ENCODE data around the gene SH3PXD2B. TPM values are rescaled to one million over a fixed set of nuclear protein-coding genes. Genes with fewer than 3 reads are reported as not detected.
A peak's percentile ranks its signal among the peaks of the same experiment; 100 is the strongest.

SH3PXD2B gene
- total RNA-seq, 1 donor from 2014 or later, result 52.3 TPM

- TF ChIP-seq, protein P1, sequence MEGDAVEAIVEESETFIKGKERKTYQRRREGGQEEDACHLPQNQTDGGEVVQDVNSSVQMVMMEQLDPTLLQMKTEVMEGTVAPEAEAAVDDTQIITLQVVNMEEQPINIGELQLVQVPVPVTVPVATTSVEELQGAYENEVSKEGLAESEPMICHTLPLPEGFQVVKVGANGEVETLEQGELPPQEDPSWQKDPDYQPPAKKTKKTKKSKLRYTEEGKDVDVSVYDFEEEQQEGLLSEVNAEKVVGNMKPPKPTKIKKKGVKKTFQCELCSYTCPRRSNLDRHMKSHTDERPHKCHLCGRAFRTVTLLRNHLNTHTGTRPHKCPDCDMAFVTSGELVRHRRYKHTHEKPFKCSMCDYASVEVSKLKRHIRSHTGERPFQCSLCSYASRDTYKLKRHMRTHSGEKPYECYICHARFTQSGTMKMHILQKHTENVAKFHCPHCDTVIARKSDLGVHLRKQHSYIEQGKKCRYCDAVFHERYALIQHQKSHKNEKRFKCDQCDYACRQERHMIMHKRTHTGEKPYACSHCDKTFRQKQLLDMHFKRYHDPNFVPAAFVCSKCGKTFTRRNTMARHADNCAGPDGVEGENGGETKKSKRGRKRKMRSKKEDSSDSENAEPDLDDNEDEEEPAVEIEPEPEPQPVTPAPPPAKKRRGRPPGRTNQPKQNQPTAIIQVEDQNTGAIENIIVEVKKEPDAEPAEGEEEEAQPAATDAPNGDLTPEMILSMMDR (conservative IDR thresholded peaks at IDR 0.05), result no peak
- H3K4me1 Mint-ChIP-seq (ENCODE audit: unreplicated experiment), result peaks cover 57% of the 10 kb centered on the region
- no peak for DNase-seq (ENCODE audit: extremely low spot score, unreplicated experiment)
- H3K27ac Mint-ChIP-seq, result no peak overlapping the region
- H3K4me3 Mint-ChIP-seq, result no peak overlapping the region
- no peaks in the 10 kb centered on the region for H3K27me3 Mint-ChIP-seq
- H3K36me3 Mint-ChIP-seq, result peaks cover 29% of the 10 kb centered on the region
- no peaks in the 10 kb centered on the region for H3K9me3 Mint-ChIP-seq
These were observed 32.1 kb downstream of the SH3PXD2B start for GRCh38 chr5:172422255-172422654.

DNA sequence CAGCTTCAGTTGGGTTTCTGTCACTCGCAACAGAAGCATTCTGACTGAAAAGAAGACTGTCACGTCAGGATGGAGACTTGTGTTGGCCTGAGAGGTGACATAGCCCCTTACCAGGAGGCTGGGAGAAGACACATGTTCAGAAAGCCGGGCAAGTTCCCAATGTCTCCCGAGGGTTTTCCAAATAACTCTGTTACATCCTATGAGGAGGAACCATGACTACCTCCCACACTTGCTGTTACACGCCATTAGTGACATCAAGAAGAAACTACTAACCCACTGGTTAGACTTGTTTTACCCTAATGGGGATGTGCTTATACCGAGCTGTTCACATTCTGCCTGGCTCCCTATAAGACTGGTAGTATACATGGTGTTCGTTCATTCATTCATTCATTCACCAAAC is 33.3 kb downstream of the SH3PXD2B start:
- peaks cover 25% of the 10 kb centered on the region for H3K36me3 Mint-ChIP-seq
- H3K4me1 Mint-ChIP-seq (ENCODE audit: unreplicated experiment), result peaks cover 48% of the 10 kb centered on the region
- DNase-seq (ENCODE audit: extremely low spot score, unreplicated experiment), result no peak
- H3K27me3 Mint-ChIP-seq, result no peaks in the 10 kb centered on the region
- no peak overlapping the region for H3K27ac Mint-ChIP-seq
- TF ChIP-seq, protein P1 (conservative IDR thresholded peaks at IDR 0.05), result no peak
- H3K9me3 Mint-ChIP-seq, result no peaks in the 10 kb centered on the region
- no peak overlapping the region for H3K4me3 Mint-ChIP-seq

- H3K36me3 Mint-ChIP-seq, result peaks cover 25% of the 10 kb centered on the region
- no peaks in the 10 kb centered on the region for H3K9me3 Mint-ChIP-seq
- peaks cover 42% of the 10 kb centered on the region for H3K4me1 Mint-ChIP-seq (ENCODE audit: unreplicated experiment)
- TF ChIP-seq, protein P1 (conservative IDR thresholded peaks at IDR 0.05), result no peak
- no peaks in the 10 kb centered on the region for H3K27me3 Mint-ChIP-seq
- no peak overlapping the region for H3K4me3 Mint-ChIP-seq
- H3K27ac Mint-ChIP-seq, result peak overlapping the region; percentile 12
- DNase-seq (ENCODE audit: extremely low spot score, unreplicated experiment), result no peak
These were observed 33.9 kb downstream of the SH3PXD2B start for GRCh38 chr5:172420235-172420939.

GRCh38 chr5:172418862-172419814 is 35.2 kb downstream of the SH3PXD2B start:
- no peak for DNase-seq (ENCODE audit: extremely low spot score, unreplicated experiment)
- Mint-ChIP-seq H3K9me3 (no peaks in the 10 kb centered on the region), H3K27ac (peak overlapping the region; percentile 16), H3K4me3 (no peak overlapping the region), H3K4me1 (ENCODE audit: unreplicated experiment) (peaks cover 41% of the 10 kb centered on the region), H3K27me3 (no peaks in the 10 kb centered on the region), H3K36me3 (peaks cover 22% of the 10 kb centered on the region)
- TF ChIP-seq, protein P1 (conservative IDR thresholded peaks at IDR 0.05), result no peak

DNA sequence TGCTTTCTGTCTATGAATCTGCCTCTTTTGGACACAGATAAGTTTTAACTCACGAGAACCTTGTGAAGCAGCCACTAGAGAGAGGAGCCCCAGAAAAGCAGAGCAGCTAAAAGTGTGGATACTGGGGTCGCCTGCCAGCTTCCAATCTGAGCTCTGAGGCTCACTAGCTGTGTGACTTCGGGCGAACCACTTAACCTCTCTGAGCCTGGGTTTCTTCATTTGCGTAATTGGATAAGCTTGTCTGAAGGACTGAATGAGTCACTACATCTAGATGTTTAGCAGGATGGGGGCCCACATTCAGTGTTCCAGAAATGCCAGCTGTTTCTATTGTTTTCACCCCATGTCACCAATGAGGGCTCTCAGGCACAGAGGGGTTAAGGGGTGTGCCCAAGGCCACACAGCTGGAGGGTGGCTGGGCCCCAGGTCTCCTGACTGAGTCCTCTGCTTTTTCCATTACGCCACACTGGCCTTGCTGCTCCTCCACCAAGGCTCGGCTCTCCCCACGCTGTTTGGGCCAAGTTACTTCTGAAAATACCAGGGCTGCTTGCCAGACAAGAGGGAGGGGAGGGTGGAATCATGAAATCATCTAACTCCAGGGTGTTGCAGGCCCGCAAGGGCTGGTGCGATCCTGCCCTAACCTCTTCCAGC is 36.2 kb downstream of the SH3PXD2B start:
- no peak for DNase-seq (ENCODE audit: extremely low spot score, unreplicated experiment)

More for the DNA sequence above, 36.2 kb downstream of the SH3PXD2B start:
- no peaks in the 10 kb centered on the region for H3K27me3 Mint-ChIP-seq
- peaks cover 49% of the 10 kb centered on the region for H3K4me1 Mint-ChIP-seq (ENCODE audit: unreplicated experiment)
- H3K27ac Mint-ChIP-seq, result no peak overlapping the region
- peaks cover 18% of the 10 kb centered on the region for H3K36me3 Mint-ChIP-seq
- no peaks in the 10 kb centered on the region for H3K9me3 Mint-ChIP-seq
- TF ChIP-seq, protein P1 (conservative IDR thresholded peaks at IDR 0.05), result no peak
- no peak overlapping the region for H3K4me3 Mint-ChIP-seq
